HCT116 (cell line): ENCODE results near the gene ALDH3B1. TPM values are rescaled to one million over a fixed set of nuclear protein-coding genes. Genes with fewer than 3 reads are reported as not detected.

Source experiments
- microRNA-seq: library from miRNA; unstranded; fragments of <30 nt; microRNA quantifications from one replicate; pipeline ENCODE4, GENCODE V29; 2016; ENCODE audit warnings: borderline number of aligned reads
- total RNA-seq: library from RNA; stranded (reverse); gene quantifications from one replicate; pipeline ENCODE4 v1.2.1, GENCODE V29; 2021; ENCODE audit not compliant: unreplicated experiment

ALDH3B1 gene
- total RNA-seq, 1 experiment from 2014 or later: 25.5 TPM

Small RNA genes within 50 kb of the gene (microRNA-seq; reads per million reads assigned to microRNA genes)
- gene MIR4691: not detected
- gene MIR6753: not detected
- gene MIR7113: not detected

Other genes starting within 250 kb of the ALDH3B1 start
- gene UNC93B1, start 6.2 kb upstream of the ALDH3B1 start, total RNA-seq: 72.9 TPM
- 189 TPM for gene NDUFS8, start 20.4 kb downstream of the ALDH3B1 start, total RNA-seq
- gene TCIRG1, start 28.7 kb downstream of the ALDH3B1 start, total RNA-seq: 101 TPM
- gene CHKA, start 111.1 kb downstream of the ALDH3B1 start, total RNA-seq: 33.1 TPM
- 35.1 TPM for gene KMT5B, start 203.0 kb downstream of the ALDH3B1 start, total RNA-seq